Neuronal stem cell (in vitro differentiated cells): ENCODE measurements around the gene CPN2. TPM values are rescaled to one million over a fixed set of nuclear protein-coding genes. Genes with fewer than 3 reads are reported as not detected.

Experiments
- DNase-seq: peaks from one replicate; pipeline ENCODE4 v3.0.0-alpha.2; 2013; ENCODE audit warnings: low spot score
- H2AFZ ChIP-seq: one replicate; pipeline ENCODE4 v1.6.1; 2013; ENCODE audit warnings: mild to moderate bottlenecking, low read length, inconsistent platforms
- H2AK5ac ChIP-seq: 2 replicates; pipeline ENCODE4 v1.6.1; 2013; ENCODE audit warnings: low read depth, mild to moderate bottlenecking, inconsistent platforms, low read length, moderate library complexity, mixed read lengths
- H2BK120ac ChIP-seq: 2 replicates; pipeline ENCODE4 v1.6.1; 2013; ENCODE audit warnings: low read depth, mild to moderate bottlenecking, inconsistent platforms, low read length, moderate library complexity, mixed read lengths
- H2BK12ac ChIP-seq: one replicate; pipeline ENCODE4 v1.6.1; 2013; ENCODE audit warnings: low read length, inconsistent platforms
- H2BK15ac ChIP-seq: 2 replicates; pipeline ENCODE4 v1.6.1; 2013; ENCODE audit warnings: mild to moderate bottlenecking, low read length, inconsistent platforms, mixed read lengths
- H2BK5ac ChIP-seq: one replicate; pipeline ENCODE4 v1.6.1; 2013; ENCODE audit warnings: inconsistent platforms, mild to moderate bottlenecking, low read length, moderate library complexity
- H3K14ac ChIP-seq: one replicate; pipeline ENCODE4 v1.6.1; 2013; ENCODE audit warnings: low read length, inconsistent platforms
- H3K18ac ChIP-seq: 2 replicates; pipeline ENCODE4 v1.6.1; 2013; ENCODE audit warnings: low read length, inconsistent platforms
- H3K23ac ChIP-seq: 2 replicates; pipeline ENCODE4 v1.6.1; 2013; ENCODE audit warnings: low read depth, mild to moderate bottlenecking, mixed read lengths, low read length, inconsistent platforms; ENCODE audit not compliant: poor library complexity
- H3K27ac ChIP-seq: replicated peaks from 3 replicates; pipeline ENCODE4 v1.5.1; 2013; ENCODE audit warnings: low read length, inconsistent platforms
- H3K27me3 ChIP-seq, 3 experiments: 2 replicates each; pipeline ENCODE4 v1.6.1; 2013; ENCODE audit warnings: low read length in 3 of 3, mild to moderate bottlenecking in 2 of 3, inconsistent platforms in 1 of 3, low read depth in 1 of 3, mixed read lengths in 1 of 3, moderate library complexity in 1 of 3; ENCODE audit not compliant: control insufficient read depth in 3 of 3, insufficient read depth in 3 of 3
- H3K36me3 ChIP-seq, 2 donors: replicated peaks in 1 of 2; 2 replicates each; pipeline ENCODE4 v1.6.1; 2013; ENCODE audit warnings: low read length in 2 of 2; ENCODE audit not compliant: control insufficient read depth in 2 of 2, insufficient read depth in 2 of 2
- H3K4ac ChIP-seq: 2 replicates; pipeline ENCODE4 v1.6.1; 2013; ENCODE audit warnings: inconsistent platforms, mild to moderate bottlenecking, low read length, moderate library complexity
- H3K4me1 ChIP-seq, 2 donors: 1 replicate in 1 of 2; 2 replicates in 1 of 2; pipeline ENCODE4 v1.6.1; 2013; ENCODE audit warnings: low read length in 2 of 2, low read depth in 1 of 2; ENCODE audit not compliant: control insufficient read depth in 2 of 2, insufficient read depth in 1 of 2
- H3K4me2 ChIP-seq: one replicate; pipeline ENCODE4 v1.6.1; 2013; ENCODE audit warnings: mild to moderate bottlenecking, low read length, inconsistent platforms; ENCODE audit not compliant: insufficient read depth, poor library complexity, severe bottlenecking
- H3K4me3 ChIP-seq, 2 donors: 2 replicates each; pipeline ENCODE4 v1.5.1; 2013; ENCODE audit warnings: low read length in 2 of 2, mild to moderate bottlenecking in 2 of 2, inconsistent platforms in 1 of 2, moderate library complexity in 1 of 2
- H3K79me1 ChIP-seq: one replicate; pipeline ENCODE4 v1.6.1; 2013; ENCODE audit warnings: low read depth, mild to moderate bottlenecking, inconsistent platforms, low read length, moderate library complexity
- H3K9ac ChIP-seq: one replicate; pipeline ENCODE4 v1.6.1; 2013; ENCODE audit warnings: mild to moderate bottlenecking, low read depth, low read length, inconsistent platforms; ENCODE audit not compliant: poor library complexity
- H3K9me3 ChIP-seq, 2 donors: replicated peaks in 1 of 2; 2 replicates each; pipeline versions ENCODE3 to v1.6.1; 2013; ENCODE audit warnings: low read length in 2 of 2, mild to moderate bottlenecking in 2 of 2, inconsistent platforms in 1 of 2, low read depth in 1 of 2, mixed read lengths in 1 of 2, moderate library complexity in 1 of 2; ENCODE audit not compliant: control insufficient read depth in 2 of 2, insufficient read depth in 1 of 2
- H4K8ac ChIP-seq: one replicate; pipeline ENCODE4 v1.6.1; 2013; ENCODE audit warnings: low read depth, mild to moderate bottlenecking, inconsistent platforms, low read length, moderate library complexity
- H4K91ac ChIP-seq: one replicate; pipeline ENCODE4 v1.6.1; 2013; ENCODE audit warnings: low read length, low read depth, mild to moderate bottlenecking, inconsistent platforms; ENCODE audit not compliant: poor library complexity
- WGBS, 2 donors: extraction: QIAGEN DNeasy Blood & Tissue Kit; methylation state at CpG; one replicate each; pipeline ENCODE4 v1.1.7; 2013; ENCODE audit warnings: missing lambda C conversion rate in 2 of 2, mixed read lengths in 1 of 2; ENCODE audit not compliant: insufficient read length in 2 of 2, insufficient replicate concordance in 1 of 2; ENCODE audit errors: extremely low coverage in 2 of 2; 5-methylcytosine and 5-hydroxymethylcytosine counted together
- polyA plus RNA-seq, 2 experiments: library from polyadenylated mRNA; stranded (reverse); fragments of 200-250 nt; gene quantifications; one replicate each; pipeline ENCODE4 v1.2.3, GENCODE V29; 2013

Gene CPN2
- polyA plus RNA-seq (2013, experiment 1 of 2): not detected
- polyA plus RNA-seq (2013, experiment 2 of 2): not detected

GRCh38 chr3:194351080-194351672, at the start of gene CPN2:
CPN2 (minus strand) TSS chr3:194351328; CDS start chr3:194342702, 8,626 bp downstream.
- Histone ChIP-seq H3K36me3 (no peaks in the 10 kb centered on the region), H3K79me1 (peaks cover 2% of the 10 kb centered on the region), H3K18ac (peak within 1 kb of the TSS; percentile 81), H3K4me2 (no peak within 1 kb of the TSS), H3K14ac (peak within 1 kb of the TSS; percentile 64), H2BK120ac (peak within 1 kb of the TSS; percentile 82), H2AK5ac (peak within 1 kb of the TSS; percentile 95), H3K4me1 (peaks cover 0 to 3% of the 10 kb centered on the region in 2 donors), H3K27me3 (peaks cover 0 to 22% (median 0%) of the 10 kb centered on the region in 3 experiments), H2BK12ac (peak within 1 kb of the TSS; percentile 64), H3K27ac (peak within 1 kb of the TSS; percentile 39), H3K4me3 (peak within 1 kb of the TSS in 1 of 2 donors; percentile 57), H4K8ac (peak within 1 kb of the TSS; percentile 95), H2BK5ac (peak within 1 kb of the TSS; percentile 48), H3K23ac (peak within 1 kb of the TSS; percentile 77), H2AFZ (peak within 1 kb of the TSS; percentile 2), H3K9ac (peak within 1 kb of the TSS; percentile 18), H3K4ac (peak within 1 kb of the TSS; percentile 94), H2BK15ac (peak within 1 kb of the TSS; percentile 54), H3K9me3 (peaks cover 0 to 3% of the 10 kb centered on the region in 2 donors), H4K91ac (peak within 1 kb of the TSS; percentile 89)
- DNase-seq: no peak
- no CpG with 5 or more reads among the region's 24 CpGs for WGBS, 2 donors

- Histone ChIP-seq H2AK5ac (no peak overlapping the region), H3K18ac (no peak overlapping the region), H3K27me3 (peaks cover 0 to 22% (median 2%) of the 10 kb centered on the region in 3 experiments), H2BK120ac (no peak overlapping the region), H3K79me1 (no peaks in the 10 kb centered on the region), H3K4ac (no peak overlapping the region), H3K36me3 (peaks cover 0 to 20% of the 10 kb centered on the region in 2 donors), H4K8ac (no peak overlapping the region), H2BK5ac (no peak overlapping the region), H2AFZ (no peak overlapping the region), H3K4me1 (peaks cover 7 to 21% of the 10 kb centered on the region in 2 donors), H4K91ac (no peak overlapping the region), H2BK15ac (no peak overlapping the region), H3K27ac (no peak overlapping the region), H3K9me3 (peaks cover 3 to 6% of the 10 kb centered on the region in 2 donors), H3K4me3 (no peak overlapping the region), H3K23ac (no peak overlapping the region), H3K9ac (no peak overlapping the region), H3K4me2 (no peak overlapping the region), H3K14ac (no peak overlapping the region), H2BK12ac (no peak overlapping the region)
- no peak for DNase-seq
- no CpG with 5 or more reads among the region's 15 CpGs for WGBS, 2 donors
These were observed 48.8 kb upstream of the CPN2 start for GRCh38 chr3:194399874-194400411.

GRCh38 chr3:194399166-194399565, 48.0 kb upstream of the CPN2 start, which contains the start of gene GP5:
GP5 (minus strand) TSS chr3:194399266; CDS start chr3:194398282, 984 bp downstream.
- Histone ChIP-seq H2AK5ac (no peak within 1 kb of the TSS), H3K4me2 (peak within 1 kb of the TSS; percentile 36), H3K79me1 (no peaks in the 10 kb centered on the region), H2BK12ac (no peak within 1 kb of the TSS), H2AFZ (no peak within 1 kb of the TSS), H3K27ac (no peak within 1 kb of the TSS), H3K4ac (no peak within 1 kb of the TSS), H3K4me3 (no peak within 1 kb of the TSS), H3K14ac (no peak within 1 kb of the TSS), H2BK120ac (no peak within 1 kb of the TSS), H3K36me3 (peaks cover 0 to 16% of the 10 kb centered on the region in 2 donors), H3K18ac (no peak within 1 kb of the TSS), H3K27me3 (peaks cover 0 to 22% (median 2%) of the 10 kb centered on the region in 3 experiments), H3K4me1 (peaks cover 7 to 26% of the 10 kb centered on the region in 2 donors), H2BK5ac (no peak within 1 kb of the TSS), H4K8ac (no peak within 1 kb of the TSS), H2BK15ac (peak within 1 kb of the TSS; percentile 52), H3K23ac (peak within 1 kb of the TSS; percentile 69), H3K9ac (no peak within 1 kb of the TSS), H3K9me3 (peaks cover 3 to 6% of the 10 kb centered on the region in 2 donors), H4K91ac (no peak within 1 kb of the TSS)
- no CpG with 5 or more reads among the region's 2 CpGs for WGBS, 2 donors
- no peak for DNase-seq

- Histone ChIP-seq H2BK120ac (no peak overlapping the region), H3K36me3 (peaks cover 0 to 3% of the 10 kb centered on the region in 2 donors), H3K27ac (no peak overlapping the region), H2AK5ac (no peak overlapping the region), H2BK12ac (no peak overlapping the region), H4K8ac (no peak overlapping the region), H3K14ac (no peak overlapping the region), H3K18ac (peak overlapping the region; percentile 70), H3K79me1 (no peaks in the 10 kb centered on the region), H3K4me3 (peak overlapping the region in 1 of 2 donors; percentile 57), H2AFZ (no peak overlapping the region), H2BK15ac (peak overlapping the region; percentile 74), H3K4me1 (peaks cover 7 to 26% of the 10 kb centered on the region in 2 donors), H3K4ac (peak overlapping the region; percentile 19), H3K9ac (no peak overlapping the region), H3K27me3 (peaks cover 0 to 22% (median 2%) of the 10 kb centered on the region in 3 experiments), H2BK5ac (no peak overlapping the region), H3K4me2 (peak overlapping the region; percentile 36), H4K91ac (no peak overlapping the region), H3K23ac (peak overlapping the region; percentile 69), H3K9me3 (peaks cover 3 to 6% of the 10 kb centered on the region in 2 donors)
- no CpG with 5 or more reads among the region's 38 CpGs for WGBS, 2 donors
- DNase-seq: no peak
These were observed 46.7 kb upstream of the CPN2 start for GRCh38 chr3:194397757-194398312.
